HPDE6-E6E7 (cell line): ENCODE measurements around the gene CHSY3.

ENCODE experiments used
- DNase-seq: peaks from one replicate; pipeline ENCODE4 v3.0.0; 2011; ENCODE audit warnings: missing footprints; ENCODE audit errors: extremely low spot score

CHSY3 gene

DNA sequence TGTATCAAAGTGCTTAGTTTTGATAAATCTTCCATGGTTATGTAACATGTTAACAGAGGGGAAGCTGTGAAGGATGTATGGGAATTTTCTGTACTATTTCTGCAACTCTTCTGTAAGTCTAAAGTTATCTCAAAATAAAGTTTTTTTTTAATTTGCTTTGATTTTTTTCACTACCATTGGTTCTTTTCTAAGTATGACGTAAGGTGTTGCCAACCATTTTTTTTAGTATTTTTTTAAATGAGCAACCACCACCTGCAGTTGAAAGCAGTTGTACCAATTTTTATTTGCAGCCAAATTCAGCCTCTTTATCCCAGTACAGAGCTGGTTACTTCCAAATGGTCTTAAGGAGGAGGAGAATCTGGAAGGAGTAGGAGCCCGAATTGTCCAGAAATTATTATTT lies 192.2 kb downstream of the CHSY3 start:
- DNase-seq = no peak

DNA sequence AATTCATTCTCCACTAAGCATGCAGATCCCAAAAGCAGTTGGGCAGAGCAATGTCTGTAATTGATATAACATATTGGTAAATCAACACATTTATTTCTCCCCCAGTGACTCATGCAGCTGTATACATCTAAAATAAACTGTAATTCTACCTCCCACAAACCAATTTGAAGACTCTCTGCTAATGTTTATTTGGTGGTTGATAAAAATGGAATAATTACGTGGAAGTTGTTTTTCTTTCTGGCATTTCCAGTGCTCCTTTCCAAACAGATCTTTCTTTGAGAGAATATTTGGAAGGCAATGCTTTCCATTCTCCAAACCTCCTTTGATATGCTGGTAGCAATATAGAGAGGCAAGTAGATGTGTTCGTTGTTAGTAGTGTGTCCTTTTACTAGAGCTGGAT lies 194.7 kb downstream of the CHSY3 start:
- no peak for DNase-seq

DNA sequence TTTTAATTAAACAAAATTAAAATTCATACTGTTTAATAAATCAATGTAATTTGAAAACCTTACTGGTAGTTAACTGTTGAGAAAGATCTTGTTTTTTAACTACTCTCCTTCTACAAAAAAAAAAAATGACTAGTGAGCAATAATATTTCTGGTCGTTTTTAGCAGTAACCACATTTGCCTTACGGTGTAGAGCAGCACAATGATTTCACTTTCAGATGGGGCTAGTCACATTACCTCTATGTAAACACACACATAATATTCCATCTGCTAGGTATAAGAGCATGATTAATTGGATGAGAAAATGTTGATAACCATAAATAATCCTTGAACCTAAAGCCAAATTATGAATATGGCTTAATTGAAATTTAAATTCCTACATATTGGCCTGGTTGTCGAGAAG lies 198.1 kb downstream of the CHSY3 start:
- DNase-seq = no peak

DNA sequence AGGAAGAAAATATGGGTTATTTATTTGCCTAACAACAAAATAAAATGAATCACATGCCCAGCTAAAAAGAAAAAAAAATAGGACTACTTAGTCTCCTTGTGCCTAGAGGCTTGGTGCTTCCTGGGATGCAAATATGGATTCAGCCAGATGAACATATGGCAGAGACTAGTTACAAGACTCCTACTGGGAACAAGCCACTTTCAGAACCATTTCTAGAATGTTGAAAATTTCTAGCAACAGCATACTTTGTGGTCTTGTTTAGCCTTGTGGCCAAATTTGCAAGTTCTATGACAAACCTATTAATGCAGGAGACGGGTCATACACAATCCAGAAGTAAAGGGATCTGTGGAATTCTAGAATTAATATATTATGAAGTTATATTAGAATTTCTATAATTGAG lies 198.7 kb downstream of the CHSY3 start:
- no peak for DNase-seq

DNA sequence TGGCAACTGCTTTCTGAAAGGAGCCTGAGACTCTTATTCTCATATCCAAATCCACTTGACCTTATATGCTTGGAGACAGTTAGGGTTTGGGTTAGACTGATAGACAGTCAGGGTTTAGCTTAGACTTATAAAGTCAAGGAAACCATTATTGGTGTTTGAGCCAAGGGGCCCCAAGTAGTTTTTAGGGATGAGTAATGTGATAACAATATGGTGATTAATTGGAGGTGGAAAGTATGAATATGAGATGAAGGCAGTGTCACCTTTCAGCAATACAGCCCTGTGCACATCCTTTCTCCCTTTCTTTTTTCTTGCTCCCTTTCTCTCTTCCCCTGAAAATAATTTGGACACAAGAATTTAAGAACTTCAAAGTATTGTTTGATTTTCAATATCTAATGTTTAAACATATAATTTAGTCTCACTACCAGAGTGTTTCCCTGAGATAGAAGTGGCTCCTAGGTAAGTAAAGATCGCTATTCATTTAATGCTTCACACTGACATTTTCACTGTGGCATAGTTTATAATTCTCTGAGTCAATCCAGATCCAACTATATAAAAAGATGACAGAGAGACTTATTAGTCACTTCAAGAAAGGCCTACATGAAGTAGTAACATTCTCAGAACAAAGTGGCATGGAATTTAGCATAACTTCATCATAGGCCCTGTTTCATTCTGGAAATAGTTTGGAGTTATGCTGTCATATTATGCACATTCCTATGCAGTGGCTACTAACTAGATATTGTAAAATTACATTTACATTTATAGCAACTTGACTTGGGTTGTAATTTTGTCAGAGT lies 200.8 kb downstream of the CHSY3 start:
- DNase-seq = no peak

DNA sequence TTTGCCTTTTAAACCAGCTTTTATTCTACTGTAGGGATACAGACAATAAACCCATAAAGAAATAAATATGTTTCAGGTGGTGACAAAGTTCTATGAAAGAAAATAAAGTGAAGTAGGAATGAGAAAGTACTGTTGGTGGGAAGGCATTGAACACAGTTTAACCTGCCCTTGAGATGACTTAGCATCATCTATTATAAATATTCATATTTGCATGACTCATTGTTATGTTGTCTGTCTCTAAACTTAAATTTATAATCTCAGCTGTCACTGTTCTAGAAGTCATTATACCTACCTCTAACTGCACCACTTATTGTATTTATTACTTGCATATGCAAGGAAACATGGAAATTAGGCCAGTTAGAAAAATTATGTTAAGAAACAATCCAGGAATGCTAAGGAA lies 202.2 kb downstream of the CHSY3 start:
- no peak for DNase-seq

DNA sequence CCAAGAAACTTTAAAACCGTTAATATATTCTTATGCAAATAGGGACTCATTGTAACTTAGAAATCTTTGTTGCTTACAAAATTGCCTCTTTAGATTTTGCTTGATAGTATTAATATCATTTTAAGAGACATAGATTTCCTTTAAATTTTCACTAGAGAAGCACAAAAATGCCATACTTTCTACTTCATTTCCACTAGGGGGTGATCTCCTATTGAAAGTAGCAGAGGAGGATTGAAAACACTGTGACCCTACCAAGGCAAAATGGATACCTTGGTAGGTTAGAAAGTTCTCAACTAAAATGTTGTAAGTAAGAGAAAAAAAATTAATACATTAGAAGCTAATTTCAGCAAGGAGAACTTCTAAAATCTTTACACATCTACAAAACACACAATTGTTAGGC lies 204.9 kb downstream of the CHSY3 start:
- peak; percentile 23 for DNase-seq

DNA sequence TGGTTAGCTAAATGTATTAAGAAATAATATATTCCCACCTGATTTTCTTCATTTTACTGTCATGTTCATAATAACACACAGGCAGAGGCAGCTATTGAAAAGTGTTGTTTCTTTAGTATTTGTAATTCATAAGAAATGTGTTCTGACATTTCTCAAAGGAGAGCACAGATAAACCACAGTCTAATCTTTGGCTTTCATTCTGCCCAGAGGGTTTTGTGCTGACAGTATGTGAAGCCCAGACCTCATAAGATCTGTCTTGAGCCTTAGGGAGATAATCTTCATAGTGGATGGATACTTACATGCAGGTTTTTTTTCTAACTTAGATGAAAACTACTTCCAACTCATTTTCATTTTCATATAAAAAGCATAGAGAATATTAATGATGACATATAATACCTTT lies 206.1 kb downstream of the CHSY3 start:
- no peak for DNase-seq

DNA sequence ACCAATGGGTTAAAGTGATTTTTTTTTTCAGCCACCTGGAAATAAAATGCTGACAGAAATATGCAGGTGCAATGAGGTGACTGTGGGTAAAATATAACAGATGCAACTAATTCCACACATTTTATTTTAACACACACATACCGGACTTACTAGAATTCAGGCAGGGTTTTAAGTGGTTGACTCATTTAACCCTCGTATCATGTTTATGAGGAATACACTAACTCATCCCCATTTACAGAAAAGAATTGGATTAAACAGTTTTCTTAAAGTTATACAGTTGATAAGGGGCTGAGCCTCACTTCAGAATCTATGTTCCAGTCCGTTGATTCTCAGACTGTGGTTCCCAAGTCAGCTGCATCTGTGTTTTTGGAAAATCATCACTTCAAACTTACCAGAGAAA lies 207.5 kb downstream of the CHSY3 start:
- DNase-seq = no peak

DNA sequence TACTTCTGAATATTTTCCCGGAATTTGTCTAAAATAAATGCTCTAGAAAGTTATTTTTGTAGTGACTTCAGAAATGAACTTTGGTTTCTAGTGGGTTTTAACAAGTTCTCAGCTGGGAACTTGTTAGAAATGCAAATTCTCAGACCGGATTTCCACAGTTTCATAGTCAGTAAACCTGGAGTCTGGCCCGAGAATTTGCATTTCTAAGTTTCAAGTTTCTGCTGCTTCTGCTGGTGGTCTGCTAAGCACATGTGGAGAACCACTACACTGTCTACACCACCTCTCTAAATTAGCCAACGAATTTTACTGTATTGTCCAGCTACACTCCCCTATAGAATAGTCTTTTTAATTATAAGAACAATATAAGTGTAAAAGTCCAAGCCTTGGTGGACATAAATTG lies 208.0 kb downstream of the CHSY3 start:
- DNase-seq = no peak

DNA sequence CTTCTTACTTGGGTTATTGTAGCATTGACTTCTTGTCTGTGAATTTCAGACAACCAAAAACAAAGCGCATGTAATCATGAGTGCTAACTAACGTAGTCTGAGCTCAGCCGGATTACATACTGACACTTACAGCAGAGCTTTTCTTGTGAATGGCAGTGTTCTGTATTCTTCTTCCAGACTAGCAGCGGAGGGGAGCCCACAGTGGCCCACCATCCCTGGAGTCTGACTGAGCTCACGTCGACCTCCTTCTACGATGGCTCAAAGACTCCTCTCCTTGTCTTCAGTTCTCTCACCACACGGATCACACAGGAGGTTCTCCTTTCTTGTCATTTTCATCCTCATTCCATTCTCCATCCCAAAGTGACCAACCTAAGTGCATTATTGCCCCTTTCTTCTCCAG lies 211.4 kb downstream of the CHSY3 start:
- no peak for DNase-seq

DNA sequence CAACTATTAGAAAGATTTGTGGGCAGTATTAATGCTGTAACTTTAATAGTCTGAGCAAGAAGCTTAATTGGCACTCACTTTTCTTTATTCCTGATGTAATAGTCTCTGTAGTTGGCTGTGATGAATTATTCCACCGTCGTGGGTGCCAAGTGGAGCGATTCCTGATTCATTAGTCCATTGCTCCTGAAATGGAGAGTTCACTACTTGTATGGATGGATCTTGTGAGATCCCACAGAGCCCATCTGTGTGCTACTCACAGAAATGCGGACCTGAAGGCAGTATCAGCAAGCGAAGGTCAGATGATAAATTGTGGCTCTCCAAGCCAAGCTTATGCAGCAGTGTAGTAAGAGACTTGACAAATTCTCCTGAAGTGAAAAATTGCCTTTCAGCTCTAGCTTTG lies 212.2 kb downstream of the CHSY3 start:
- DNase-seq = no peak

DNA sequence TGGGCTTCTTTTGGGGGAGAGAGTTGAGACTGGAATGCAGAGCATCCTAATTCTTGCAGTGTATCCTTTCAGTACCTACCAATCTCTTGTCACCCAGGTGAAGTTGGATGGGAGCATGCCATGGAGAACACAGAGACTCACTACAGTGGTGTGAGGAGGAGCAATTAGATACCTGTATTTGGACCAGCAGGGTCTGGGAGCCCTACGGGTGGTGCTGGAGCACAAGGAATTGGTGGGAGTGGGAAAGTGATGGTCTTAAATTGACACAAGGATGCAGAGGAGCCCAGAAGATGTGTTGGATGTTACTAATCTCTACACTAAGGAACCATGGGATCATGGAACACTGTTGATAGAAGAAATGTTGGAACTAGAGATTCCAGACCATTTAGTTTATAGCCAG lies 212.7 kb downstream of the CHSY3 start:
- DNase-seq = no peak

DNA sequence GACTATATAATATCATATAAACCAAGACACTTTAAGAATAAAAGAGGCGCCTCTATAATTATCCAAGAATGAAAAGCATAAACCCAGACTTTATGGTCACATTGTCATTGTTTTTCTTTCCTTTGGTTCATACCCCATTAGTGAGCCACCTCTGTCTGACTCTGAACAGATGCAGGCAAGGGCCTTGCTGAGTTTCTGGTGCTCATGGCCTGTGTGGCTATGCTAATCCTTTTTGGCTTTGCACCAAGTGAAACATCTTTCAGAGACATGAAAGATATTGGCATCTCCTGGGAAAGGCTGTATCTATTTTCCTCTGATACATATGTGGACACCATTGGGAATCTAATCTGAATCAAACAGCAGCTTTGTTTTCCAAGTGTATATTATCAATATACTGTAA lies 222.5 kb downstream of the CHSY3 start:
- DNase-seq = no peak

DNA sequence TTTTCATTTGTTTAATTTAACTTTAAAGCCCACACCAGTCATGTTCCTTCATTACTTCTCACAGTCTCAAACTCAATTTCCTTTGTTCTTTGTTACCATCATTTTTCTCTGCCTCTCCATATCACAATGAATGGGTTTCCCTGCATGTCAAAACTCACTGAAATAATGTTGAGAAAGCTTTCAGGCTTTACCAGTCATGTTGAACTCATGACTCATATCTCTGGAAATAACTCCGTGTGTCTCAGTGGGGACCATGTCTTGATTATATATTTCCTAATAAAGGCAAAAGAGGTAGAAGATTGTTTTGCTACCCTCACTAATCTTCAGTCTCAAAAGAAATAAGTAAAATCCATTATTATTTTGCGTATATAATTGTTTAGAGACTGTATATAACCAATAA lies 231.2 kb downstream of the CHSY3 start:
- peak; percentile 22 for DNase-seq

DNA sequence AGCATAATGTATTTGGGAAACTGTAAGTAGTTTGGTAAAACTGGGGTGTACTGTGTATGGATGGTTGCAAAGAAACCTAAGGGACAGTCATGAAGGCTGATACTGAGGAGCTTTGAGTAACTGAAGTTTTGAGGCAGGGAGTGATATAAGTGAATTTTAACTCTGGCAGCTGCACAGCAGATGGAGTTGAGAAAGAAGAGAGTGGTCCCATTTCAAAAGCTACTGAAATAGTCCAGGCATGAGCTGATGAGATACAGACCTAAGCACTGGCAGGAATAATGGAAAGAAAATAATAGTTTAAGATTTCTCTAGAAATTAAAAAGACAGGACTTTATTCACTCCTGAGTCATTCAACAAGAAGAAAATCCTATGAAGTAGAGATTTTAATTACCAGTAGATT lies 232.0 kb downstream of the CHSY3 start:
- DNase-seq = no peak

DNA sequence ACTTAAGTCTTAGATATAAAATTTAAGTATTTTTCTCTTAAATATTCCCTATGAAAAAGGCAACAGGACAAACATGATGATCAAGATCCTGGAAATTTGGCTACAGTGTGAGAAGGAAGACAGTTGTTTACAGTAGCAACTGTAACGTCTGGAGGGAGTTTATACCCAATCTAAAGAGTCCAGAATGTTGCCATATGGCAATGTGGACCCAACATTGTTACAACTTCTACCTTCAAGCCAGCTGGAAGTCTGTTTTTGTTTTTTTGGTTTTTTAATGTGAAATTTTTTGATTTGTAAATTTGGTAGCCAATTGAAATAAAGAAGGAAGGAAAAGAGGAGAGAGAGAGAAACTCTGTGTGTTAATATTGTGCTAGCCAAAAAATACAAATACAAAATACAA lies 233.4 kb downstream of the CHSY3 start:
- no peak for DNase-seq

DNA sequence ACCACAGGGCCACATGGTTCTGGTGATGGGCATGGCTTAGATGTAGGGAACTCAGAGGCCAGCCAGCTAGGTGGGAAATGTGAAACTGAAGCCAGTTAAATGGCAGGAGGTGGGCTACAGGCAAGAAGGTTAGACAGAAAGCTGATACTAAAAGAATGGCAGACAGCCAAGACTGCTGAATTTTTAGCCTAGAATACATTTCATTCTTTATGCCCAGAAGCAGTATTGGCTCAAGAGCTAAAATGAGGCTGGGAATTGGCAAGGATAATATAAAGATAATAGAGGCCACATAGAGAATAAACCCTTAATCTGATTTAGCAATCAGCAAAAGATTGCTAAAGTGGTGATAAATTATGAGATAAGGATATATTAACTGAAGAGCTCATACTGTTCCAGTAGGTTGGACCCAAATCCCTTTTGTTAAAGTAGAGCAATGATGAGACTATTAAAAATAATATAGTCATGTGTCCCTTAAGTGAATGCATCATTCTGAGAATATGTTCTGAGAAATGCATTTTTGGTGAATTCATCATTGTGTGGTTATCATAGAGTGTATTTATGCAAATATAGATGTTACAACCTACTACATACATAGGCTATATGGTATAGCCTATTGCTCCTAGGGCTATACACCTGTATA lies 234.3 kb downstream of the CHSY3 start:
- no peak for DNase-seq

DNA sequence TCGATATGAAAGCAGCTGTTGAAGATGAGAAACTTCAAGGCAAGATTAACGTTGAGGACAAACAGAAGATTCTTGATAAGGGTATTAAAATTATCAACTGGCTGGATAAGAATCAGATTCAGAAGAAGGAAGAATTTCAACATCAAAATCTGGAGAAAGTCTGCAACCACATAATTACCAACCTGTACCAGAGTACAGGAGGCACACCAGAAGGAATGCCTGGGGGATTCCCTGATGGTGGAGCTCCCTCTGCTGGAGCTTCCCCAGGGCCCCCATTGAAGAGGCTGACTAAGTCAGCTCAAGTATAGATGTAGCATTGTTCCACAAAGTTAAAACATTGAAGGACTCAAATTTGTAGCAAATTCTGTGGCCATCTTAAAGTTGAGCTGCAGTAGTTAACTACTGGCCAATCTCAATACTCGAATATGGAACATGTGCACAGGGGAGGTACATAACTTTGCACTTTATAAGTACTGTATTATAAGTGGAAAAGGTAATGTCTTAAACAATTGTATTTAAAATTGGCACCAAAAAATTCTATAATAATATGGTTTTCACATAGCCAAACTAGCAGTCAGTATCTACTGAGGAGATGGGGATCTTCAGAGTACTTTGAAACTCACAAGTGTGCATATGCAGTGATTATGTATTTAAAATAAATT lies 237.5 kb downstream of the CHSY3 start:
- no peak for DNase-seq

DNA sequence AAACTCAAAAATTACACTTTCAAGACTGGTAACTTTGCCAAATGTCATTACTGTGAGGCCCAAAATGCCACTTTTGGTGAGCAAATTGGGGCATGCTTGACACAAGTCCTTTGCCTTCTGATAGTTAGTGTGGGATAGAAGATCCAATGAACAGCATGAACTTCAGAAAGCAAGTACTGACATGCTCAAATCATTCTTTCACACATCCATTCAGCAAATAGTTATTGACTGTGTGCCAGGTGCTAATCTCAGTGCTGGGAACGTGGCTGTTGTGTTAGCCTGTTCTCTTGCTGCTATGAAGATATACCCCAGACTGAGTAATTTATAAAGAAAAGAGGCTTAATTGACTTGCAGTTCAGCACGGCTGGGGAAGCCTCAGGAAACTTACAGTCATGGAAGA lies 247.0 kb downstream of the CHSY3 start:
- DNase-seq = no peak

DNA sequence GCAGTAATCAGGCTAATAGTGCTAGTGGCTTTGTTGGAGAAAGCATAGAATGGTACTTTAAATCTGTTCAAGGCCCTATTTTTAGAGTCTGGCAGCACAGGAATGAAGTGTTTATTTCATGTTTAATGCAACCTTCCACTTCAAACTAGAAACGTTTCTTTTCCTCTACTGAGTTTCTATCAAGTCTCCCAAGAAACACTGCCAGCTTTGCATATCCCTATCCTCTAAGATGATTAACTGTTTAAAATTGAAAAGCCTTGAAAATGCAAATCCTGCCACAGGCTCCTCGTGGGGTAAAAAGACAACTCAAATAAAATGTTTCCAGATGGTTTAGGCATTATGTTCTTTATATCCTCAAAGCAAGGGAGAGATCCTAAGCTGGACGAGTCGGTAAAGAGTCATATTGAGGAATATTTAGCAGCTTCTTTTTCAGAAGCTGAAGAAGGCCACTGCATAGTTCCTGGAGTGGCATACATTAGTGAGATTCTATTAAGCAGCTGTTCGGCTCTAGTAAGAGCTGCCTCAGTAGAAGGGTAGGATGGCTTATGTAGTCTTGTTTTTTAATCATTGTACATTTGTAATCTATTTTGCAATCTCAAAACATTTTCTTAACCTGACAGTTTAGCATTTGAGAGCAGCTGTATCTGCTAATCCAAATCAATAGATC lies 251.2 kb downstream of the CHSY3 start:
- DNase-seq = no peak

DNA sequence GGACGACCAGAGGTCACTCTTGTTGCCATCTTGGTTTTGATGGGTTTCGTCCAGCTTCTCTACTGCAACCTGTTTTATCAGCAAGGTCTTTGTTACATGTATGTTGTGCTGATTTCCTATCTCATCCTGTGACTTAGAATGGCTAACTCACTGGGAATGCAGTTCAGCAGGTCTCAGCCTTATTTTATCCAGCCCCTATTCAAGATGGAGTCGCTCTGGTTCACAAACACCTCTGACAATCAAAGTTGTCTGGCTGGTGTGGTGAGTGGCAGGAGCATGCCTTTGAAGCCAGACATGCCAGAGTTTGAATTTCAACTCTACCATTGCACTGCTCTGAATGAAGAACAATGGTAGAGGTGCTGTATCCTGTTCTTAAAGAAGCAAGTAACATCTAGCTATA lies 253.8 kb downstream of the CHSY3 start:
- DNase-seq = no peak

DNA sequence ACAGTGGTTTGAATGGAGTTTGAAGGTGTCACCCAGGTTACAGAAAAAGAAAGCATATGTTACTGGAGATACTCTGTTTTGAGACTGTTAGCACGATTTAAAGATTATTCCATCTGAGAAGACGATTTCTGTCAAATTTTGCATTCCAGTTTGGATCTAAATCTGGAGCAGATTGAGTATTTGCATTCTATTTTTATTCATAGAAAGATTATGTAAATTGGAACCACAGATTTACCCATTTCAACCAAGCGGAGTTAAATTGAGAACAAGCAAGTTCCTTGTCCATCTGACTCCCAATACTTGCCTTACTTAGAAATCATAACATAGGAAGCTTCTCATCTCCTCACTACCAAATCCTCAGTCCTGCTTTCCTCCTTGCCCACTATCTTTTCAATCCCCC lies 255.7 kb downstream of the CHSY3 start:
- no peak for DNase-seq
